GM21423 (cell line): ENCODE results near the gene RAB30.

Experiments
- ATAC-seq: cut with Tn5 transposase; IDR thresholded peaks from one replicate; pipeline ENCODE4 v1.9.1; 2021; ENCODE audit warnings: mild to moderate bottlenecking, moderate library complexity; ENCODE audit not compliant: unreplicated experiment

Gene RAB30

GRCh38 chr11:83070731-83071566 lies 748 bp downstream of the RAB30 start:
- ATAC-seq = no peak

GRCh38 chr11:83070044-83070701 lies 1.5 kb downstream of the RAB30 start:
- ATAC-seq = no peak

GRCh38 chr11:83069441-83070043 lies 2.2 kb downstream of the RAB30 start:
- ATAC-seq = no peak

GRCh38 chr11:83068568-83068967 lies 3.1 kb downstream of the RAB30 start:
- no peak for ATAC-seq

GRCh38 chr11:83064011-83064410 lies 7.7 kb downstream of the RAB30 start:
- no peak for ATAC-seq

- ATAC-seq = peak; percentile 60
These were observed 8.5 kb downstream of the RAB30 start for GRCh38 chr11:83063073-83063754.

GRCh38 chr11:83061883-83062282 lies 9.8 kb downstream of the RAB30 start:
- peak; percentile 74 for ATAC-seq

- ATAC-seq = no peak
These were observed 10.7 kb downstream of the RAB30 start for GRCh38 chr11:83060965-83061364.

GRCh38 chr11:83057721-83058120 lies 14.0 kb downstream of the RAB30 start:
- ATAC-seq = no peak

- no peak for ATAC-seq
These were observed 15.1 kb downstream of the RAB30 start for GRCh38 chr11:83056611-83057010.

- ATAC-seq = no peak
These were observed 15.5 kb downstream of the RAB30 start for GRCh38 chr11:83056204-83056603.

- ATAC-seq = peak; percentile 55
These were observed 16.8 kb downstream of the RAB30 start for GRCh38 chr11:83054904-83055380.

- ATAC-seq = peak; percentile 83
These were observed 17.7 kb downstream of the RAB30 start for GRCh38 chr11:83054001-83054400.

GRCh38 chr11:83051760-83052671 lies 19.7 kb downstream of the RAB30 start:
- ATAC-seq = no peak

- ATAC-seq = no peak
These were observed 24.0 kb downstream of the RAB30 start for GRCh38 chr11:83047515-83048225.

GRCh38 chr11:83046621-83047172 lies 25.0 kb downstream of the RAB30 start:
- ATAC-seq = no peak

- ATAC-seq = peak; percentile 45
These were observed 26.6 kb downstream of the RAB30 start for GRCh38 chr11:83044958-83045712.

GRCh38 chr11:83042964-83043711 lies 28.6 kb downstream of the RAB30 start:
- no peak for ATAC-seq
